ENCODE results near the gene HSFX3.
A peak's percentile ranks its signal among the peaks of the same experiment; 100 is the strongest.
"Not testable (repeated sequence)": the region's sequence is repeated elsewhere in the genome, so short reads cannot be mapped to it uniquely, and the experiment has no call there.

The HSFX3 gene

DNA sequence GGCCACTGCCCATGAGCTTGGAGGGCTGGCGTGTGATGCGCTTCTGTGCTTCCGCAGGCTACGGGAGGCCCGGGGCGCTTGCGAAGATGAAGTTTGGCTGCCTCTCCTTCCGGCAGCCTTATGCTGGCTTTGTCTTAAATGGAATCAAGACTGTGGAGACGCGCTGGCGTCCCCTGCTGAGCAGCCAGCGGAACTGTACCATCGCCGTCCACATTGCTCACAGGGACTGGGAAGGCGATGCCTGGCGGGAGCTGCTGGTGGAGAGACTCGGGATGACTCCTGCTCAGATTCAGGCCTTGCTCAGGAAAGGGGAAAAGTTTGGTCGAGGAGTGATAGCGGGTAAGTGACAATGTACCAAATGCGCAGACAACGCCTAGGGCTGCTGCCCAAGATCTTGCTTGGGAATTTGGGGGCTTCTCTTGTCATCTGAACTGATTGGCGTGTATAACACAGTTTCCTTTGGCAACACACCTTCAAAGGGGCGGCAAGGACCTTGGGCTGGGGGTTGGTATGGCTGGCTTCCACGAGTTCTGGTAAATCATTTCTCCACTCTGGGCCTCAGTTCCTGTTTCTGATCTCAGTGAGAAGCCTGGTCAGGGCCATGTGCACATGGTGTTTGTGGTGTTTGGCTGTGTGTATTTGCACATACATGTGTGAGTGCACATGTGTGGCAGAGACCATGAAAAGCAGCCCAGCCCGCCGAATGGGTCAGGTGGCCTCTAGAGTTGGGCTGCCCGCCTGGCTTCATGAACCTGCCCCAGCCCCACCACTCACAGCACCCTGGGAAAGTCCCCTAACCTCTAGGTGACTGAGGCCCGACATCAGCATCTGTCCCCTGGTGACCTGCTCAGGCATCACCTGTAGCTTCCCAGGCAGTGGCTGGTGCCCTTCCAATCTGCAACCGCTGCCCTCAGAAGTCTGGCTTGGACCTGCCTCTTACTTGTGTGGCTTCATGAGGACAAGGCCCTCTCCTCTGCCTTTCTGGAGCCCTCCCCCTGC is 3.9 kb downstream of the HSFX3 start:
- not testable (repeated sequence) for DNase-seq (ENCODE audit: low spot score)

DNA sequence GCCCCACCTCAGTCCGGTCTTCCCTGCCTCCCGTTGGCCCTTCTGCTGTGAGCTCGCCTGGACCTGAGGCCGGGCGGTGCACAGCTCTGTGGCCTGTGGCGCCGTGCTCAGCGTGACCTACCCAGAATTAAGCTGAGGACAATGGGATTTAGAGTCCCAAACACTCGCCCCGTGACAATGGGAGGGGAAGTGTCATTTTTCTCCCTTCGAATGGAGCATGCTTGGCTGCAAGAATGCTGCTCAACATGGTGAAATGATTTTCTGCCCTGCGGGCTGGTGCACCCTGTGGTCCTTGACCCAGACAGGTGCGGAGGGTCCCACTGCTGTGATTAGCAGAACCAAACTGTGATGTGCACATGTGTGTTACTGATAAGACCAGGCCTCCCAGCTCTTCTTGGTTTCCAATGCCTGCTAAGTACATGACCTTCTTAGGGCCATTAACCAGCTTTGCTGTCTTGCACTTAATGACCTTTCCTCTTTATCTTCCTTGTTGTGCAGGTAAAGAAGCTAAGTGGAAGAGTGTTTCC is 8.1 kb downstream of the HSFX3 start:
- DNase-seq (ENCODE audit: low spot score), result no peak

DNA sequence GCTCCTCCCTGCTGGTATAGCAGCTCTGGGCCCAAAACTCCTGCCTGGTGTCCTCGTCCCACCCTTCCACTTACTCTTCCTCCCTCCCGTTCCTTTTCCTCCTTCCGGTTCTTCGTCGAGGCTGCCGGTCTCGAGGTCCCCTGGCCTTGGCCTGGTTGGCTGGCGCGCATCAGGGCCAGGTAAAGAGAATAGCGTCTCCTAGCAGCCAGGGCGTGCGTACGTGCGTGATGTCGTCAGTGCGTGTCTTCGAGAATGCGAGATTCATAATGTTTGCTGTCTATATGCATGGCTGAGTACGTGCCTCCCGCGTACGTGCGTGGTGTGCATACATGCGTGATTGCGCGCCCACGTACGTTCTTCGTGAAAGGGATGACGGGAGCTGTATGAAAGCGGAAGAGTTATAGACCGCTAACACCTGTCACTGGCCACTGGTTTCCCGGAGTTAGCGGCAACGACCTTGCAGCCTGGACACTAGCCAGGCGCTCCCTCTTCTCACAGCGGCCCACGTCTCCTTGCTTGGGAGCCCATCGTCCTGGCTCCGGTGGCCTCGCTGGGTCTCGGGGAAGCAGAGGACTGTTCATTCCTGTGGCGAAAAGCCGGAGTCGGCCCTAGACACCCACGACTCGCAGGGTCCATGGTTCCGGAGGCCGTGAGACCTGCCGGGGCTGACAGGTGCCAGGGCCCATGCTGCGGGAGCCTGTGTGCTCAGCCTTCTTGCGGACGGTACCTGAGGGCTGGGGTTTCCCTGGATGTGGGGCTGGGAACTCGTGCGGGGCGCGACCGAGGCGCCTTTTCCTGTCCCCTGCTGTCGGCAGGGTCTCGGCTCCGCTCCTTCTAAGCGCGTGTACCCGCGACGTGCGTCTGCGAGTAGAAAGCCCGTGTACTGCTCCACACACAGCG is 8.9 kb downstream of the HSFX3 start, which contains the start of gene EOLA1:
Gene EOLA1 (plus strand): TSS at position 392 of the 900 bp plus-strand sequence. CDS start 4,619 bp downstream, outside the sequence.
- DNase-seq (ENCODE audit: low spot score), result peak; percentile 75

DNA sequence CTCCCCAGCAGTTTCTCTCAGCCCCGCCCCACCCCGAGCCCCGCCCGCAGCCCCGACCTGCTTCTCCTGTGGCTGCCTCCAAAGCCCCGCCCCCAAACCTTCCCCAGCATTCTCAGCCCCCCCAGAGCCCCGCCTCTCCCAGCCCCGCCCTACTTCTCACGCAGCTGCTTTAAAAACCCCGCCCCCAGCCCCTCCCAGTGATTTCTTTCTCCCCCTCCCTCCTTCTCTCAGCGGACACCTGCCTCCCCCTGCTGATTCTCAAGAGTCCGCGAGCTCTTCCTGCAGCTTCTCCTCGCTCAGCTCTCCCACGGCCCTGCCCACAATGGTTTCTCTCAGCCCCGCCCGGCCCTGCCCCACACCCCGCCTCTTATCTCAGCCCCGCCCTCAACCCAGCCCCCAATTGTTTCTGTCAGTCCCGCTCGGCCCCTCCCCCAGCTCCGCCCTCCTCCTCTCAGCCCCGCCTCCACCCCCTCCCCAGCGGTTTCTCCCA is 9.5 kb downstream of the HSFX3 start:
- DNase-seq (ENCODE audit: low spot score), result peak; percentile 93

DNA sequence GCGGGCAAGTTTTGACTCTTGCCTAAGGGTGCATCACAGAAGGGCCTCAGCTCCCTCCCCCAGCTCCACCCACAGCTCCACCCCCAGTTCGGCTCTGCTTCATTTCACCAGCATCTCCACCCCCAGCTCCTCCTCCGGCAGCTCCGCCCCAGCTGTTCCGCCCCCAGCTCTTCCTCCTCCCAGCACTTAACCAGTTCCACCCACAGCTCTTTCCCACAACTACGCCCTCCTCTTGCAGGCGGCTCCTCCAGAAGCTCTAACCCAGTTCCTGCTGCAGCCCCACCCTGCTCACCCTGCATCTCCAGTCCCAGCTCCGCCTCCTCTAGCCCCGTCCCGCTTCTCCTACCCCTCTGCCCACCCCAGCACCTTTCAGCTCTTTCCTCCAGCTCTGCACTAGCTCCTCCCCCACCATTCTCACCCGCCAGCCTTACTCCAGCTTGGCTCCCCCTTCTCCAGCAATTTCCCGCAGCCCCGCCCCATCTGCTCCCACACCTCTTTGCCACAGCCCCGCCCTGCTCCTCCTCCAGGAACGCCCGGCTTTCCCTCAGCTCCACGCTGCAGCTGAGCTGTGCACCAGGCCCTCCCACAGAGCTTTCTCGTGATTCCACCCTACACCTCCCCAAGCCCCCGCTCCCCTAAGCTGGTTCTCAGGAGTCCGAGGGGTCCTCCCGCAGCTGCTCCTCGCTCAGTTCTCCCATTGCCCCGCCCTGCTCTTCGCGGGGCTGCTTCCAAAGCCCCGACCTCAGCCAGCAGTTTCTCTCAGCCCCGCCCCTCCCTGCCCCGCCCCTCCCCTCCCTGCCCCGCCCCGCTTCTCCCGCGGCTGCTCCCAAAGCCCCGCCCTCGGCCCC is 10.2 kb downstream of the HSFX3 start:
- DNase-seq (ENCODE audit: low spot score), result peak; percentile 90

DNA sequence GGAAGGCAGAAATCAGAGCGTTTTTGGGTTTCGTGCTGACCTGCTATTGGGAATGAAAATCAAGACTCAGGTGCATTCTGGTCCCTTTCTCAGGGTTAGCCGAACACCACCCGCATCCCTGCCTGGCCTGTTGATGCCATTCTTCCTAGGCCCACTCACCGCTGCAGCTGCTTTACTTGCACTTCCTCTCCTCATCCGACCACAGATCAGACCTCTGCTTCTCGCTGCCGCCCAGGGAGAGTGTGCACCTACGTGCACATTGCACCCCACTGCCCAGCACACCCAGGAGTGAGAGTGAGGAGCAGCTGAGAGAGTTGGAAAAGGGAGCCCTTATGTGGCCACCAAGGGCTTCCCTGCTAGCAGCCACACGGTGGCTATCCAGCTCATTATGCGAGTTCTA is 12.2 kb downstream of the HSFX3 start:
- DNase-seq (ENCODE audit: low spot score), result not testable (repeated sequence)

DNA sequence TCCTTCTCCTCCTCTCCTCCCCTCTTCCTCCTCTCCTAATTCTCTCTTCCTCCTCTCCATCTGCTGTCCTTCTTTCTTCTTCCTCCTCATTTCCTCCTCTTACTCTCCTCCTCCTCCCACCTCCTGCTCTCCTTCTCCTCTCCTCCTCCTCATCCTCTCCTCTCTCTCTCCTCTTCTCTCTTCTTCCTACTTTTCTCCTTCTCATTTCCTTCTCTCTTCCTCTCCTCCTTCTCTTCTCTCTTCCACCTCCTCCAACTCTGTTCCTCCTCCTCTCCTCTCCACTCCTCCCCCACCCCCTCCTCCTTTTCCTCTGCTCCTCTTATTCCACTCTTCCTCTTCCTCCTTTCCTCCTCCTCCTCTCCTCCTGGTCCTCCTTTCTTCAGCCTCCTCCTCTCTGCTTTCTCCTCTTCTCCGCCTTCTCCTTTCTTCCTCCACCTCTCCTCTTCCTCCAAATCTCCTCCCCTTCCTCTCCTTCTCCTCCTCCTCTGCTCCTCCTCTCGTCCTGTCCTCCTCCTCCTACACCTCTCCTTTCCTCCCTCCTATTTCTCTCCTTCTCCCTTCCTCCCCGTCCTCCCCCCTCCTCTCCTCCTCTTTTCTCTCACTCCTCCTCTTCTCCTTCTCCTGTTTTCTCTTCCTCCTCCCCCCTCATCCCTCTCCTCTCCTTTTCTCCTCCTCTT is 14.7 kb downstream of the HSFX3 start:
- DNase-seq (ENCODE audit: low spot score), result not testable (repeated sequence)

DNA sequence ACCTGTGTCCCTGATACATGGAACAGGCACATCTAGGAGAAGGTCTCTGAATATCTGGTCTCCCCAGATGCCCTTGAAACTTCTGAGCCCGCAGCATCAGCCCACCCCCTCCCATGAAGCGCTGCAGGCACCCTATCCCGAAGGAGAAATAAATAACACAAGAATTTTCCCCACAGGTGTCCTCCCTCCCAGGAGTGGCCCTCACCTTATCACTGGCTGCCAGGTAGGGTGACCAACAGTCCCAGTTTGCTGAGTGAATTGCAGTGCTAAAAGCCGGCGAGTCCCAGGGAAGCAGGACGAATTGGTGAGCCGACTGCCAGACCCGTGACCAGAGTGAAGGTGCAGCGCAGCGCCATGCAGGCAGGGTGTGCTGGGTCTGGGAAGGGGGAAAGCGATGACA is 15.7 kb downstream of the HSFX3 start:
- DNase-seq (ENCODE audit: low spot score), result not testable (repeated sequence)

DNA sequence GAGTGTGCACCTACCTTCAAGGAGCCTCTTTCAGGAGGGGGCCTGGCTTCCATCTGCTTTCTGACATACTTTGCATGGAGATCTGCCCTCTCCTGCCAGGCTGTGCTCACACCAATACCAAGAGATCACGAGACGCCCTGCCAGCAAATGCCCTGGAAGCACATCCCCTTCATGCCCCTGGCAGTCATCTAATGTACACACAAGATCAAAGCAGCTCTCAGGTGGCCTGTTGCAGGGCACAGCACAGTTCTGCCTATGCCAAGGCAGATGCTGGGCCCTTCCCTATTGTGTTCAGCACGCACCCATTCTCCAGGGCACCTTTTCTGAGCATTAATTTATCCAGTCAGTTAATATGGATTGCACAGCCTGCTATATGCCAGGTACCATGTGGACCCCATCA is 16.9 kb downstream of the HSFX3 start:
- not testable (repeated sequence) for DNase-seq (ENCODE audit: low spot score)

DNA sequence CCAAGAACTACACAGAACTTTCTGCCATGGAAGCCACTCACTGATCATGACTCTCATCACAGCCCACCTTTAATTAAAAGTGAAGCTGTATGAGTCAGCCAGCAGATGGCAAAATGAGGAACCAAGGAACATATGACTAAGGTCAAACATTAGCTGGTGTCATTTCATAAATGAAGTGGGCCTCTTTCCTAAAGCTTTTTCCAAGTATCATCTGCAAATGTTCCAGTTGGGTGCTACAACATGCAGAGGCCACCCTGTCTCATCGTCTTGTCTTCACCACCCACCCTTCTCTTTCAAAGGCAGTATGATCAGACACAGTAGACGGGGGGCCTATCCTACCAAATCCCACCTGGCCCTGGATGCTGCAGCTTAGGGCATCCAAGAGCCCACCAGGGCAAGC is 18.1 kb downstream of the HSFX3 start:
- no peak for DNase-seq (ENCODE audit: low spot score)

DNA sequence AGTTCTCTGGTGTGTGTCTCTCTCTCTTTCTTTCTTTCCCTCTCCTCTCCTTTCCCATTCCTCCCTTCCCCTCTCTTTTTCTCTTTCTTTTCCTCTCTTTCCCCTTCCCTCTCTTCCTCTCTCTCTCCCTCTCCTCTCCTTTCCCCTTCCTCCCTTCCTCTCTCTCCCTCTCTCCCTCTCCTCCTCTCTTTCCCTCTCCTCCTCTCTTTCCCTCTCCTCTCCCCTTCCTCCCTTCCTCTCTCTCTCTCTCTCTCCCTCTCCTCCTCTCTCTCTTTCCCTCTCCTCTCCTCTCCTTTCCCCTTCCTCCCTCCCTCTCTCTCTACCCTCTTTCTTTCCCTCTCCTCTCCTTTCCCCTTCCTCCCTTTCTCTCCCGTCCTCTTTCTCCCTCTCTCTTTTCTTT is 21.3 kb downstream of the HSFX3 start:
- DNase-seq (ENCODE audit: low spot score), result no peak

DNA sequence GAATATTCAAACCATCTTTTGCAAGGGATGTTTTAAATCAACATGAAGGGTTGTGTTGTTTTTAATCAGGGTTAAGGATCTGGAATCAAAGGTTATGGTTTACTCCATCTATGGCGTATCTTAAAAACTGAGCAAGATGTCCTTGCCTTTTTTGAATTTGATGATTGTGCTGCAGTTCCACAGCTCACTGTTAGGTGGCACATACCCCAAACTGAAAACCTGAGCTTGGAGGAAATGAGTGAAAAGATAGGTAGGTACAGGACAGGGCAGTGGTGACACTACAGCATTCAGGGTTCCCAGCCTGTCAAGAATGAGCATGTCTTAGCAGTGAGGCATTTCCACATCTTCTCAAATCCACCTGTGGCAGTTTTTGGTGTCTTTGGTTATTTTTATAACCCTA is 22.0 kb downstream of the HSFX3 start:
- no peak for DNase-seq (ENCODE audit: low spot score)

DNA sequence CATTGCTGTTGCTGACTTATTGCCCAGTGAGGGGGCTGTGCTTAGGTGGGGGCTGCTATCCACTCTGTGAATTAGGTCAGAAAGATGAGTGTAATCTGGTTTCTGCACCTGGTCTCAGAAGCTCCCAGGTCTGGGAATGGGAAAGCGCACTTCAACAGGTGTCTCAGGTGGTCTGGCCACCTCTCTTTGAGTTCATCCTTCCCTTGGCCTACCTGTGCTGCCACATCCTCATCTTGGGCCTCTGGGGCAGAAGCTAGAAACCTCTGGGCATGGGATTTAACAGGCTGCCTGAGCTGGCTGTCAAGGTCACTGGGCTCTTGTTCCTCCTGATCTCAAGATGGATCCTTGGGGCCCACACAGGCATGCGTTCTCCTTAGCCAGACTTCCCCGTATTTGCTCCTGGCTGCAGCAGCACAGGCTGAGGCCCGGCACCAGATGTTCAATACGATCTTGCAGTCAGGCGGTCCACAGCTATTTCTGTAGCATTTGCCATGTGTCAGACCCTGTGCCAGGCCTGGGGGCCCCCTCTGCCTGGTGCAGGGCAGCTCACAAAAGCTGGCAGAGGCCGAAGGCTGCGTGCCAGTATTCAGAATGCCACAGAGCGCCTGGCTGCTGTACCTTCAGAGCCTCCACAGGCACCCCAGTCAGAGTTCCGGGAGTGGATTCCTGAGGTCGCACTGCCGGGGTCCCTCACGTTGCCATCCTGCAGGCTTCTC is 23.2 kb downstream of the HSFX3 start:
- not testable (repeated sequence) for DNase-seq (ENCODE audit: low spot score)

DNA sequence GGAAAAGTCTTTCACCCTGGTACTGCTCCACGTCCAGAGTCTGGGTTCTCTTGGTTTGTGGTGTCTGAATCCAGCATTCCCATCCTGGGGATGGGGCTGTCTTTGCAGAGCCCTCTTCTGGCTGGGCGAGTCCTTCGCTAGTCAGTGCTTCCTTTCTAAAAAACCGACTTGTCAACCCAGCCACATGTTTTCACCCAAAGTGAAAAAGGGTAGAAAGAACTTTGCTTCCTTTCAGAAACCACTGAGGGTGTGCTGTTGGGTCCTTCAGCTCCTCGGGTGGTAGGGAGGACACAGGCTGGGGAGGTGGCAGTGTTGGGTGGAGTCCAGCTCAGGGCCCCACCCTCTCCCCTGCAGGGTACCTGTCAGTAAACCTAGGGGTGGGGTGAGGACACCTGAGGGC is 23.8 kb downstream of the HSFX3 start:
- DNase-seq (ENCODE audit: low spot score), result not testable (repeated sequence)

DNA sequence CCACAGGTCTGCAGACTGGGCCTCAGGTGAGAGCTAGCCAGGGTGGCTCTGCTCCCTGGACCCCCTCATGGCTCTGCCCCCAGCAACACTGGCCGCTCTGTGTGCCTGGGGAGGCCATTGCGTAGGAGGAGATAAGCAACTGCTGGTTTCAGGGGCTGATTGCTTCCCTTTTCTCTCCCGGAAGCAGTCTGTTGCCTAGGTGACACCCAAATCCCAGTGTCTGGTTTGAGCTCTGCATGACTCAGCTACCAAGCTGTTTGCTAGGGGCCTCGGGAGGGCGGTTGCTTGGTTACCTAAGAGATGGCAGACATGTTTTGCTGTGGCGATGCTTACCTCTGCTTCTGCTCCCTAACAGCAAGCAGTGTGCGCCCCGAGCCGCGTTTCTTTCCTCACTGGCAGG is 24.3 kb downstream of the HSFX3 start:
- not testable (repeated sequence) for DNase-seq (ENCODE audit: low spot score)

DNA sequence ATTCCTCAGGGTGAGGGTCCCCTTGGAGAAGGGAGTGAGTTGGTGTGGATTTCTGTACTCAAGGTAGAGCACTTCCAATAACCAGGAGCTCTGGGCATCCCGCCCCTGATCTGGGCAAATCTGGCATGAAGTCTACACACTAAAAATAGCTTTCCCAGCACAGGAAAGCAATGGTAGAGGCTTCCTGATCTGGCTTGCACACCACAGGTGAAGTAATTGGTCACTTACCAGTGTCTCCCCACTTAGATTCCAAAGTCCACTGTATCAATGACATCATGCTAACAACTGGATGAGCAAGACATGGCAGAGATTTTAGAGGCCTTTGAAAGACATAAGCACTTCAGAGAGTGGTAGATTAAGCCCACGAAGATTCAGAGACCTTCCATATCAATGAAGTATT is 26.8 kb downstream of the HSFX3 start:
- no peak for DNase-seq (ENCODE audit: low spot score)

DNA sequence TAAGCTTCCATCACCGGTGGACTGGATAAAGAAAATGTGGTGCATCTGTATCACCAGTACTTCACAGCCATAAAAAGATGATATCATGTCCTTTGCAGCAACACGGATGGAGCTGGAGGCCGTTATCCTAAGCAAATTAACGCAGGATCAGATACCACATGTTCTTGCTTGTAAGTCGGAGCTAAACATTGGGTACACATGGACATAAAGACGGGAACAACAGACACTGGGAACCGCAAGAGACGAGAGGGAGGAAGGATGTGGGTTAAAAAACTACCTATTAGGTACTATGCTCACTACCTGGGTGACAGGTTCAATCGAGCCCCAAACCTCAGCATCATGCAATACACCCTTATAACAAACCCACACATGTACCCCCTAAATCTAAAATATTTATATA is 28.3 kb downstream of the HSFX3 start:
- no peak for DNase-seq (ENCODE audit: low spot score)

DNA sequence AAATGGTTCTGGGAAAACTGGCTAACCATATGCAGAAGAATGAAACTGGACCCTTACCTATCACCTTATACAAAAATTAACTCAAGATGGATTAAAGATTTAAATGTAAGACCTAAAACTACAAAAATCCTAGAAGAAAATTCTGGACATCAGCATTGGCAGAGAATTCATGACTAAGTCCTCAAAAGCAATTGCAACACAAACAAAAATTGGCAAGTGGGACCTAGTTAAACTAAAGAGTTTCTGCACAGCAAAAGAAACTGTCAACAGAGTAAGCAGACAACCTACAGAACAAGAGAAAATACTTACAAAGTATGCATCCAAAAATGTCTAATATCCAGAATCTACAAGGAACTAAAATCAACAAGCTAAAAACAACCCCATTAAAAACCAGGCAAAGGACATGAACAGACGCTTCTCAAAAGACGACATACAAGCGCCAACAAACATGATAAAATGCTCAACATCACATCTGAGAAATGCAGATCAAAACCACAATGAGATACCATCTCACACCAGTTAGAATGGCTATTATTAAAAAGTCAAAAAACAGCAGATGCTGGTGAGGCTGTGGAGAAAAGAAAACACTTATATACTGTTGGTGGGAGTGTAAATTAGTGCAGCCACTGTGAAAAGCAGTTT is 29.0 kb downstream of the HSFX3 start:
- DNase-seq (ENCODE audit: low spot score), result not testable (repeated sequence)

DNA sequence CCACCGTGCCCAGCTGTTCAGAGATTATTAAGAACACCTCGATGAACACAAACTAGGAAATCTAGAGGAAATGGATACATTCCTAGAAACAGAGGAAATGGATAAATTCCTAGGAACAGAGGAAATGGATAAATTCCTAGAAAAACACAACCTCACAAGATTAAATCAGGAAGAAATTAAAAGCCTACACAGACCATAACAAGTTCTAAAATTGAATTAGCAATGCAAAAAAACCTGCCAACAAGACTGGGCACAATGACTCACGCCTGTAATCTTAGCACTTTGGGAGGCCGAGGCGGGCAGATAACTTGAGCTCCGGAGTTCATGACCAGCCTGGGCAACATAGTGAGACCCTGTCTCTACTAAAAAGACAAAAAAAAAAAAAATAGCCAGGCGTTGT is 31.5 kb downstream of the HSFX3 start:
- DNase-seq (ENCODE audit: low spot score), result no peak

Measured in globus pallidus (tissue), 1 donor.